CD4-positive, alpha-beta T cell treated with Interleukin-17A for 1 hour (primary cell): ENCODE results near the gene MYO1D.

Experiments
- DNase-seq: peaks from one replicate; pipeline ENCODE4 v3.0.0-alpha.2; 2020

The MYO1D gene

DNA sequence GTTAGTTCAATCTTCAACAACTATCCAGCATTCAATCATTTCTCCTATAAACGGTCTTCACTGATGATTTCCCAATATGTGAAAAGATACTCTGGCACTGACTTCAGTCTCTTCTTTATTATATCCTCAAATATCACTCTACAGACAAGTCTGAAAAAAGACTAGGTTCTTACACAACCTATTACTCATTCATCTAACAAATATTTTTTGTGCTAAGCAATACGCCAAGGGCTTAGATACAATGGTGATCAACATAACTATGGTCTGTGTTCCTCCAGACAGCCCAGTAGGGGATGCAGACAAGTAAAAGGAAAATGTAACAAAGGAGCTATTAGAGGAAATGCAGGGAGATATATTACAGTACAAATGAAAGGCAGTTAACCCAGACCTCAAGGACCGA, 63.9 kb downstream of the MYO1D start:
- DNase-seq, result no peak

DNA sequence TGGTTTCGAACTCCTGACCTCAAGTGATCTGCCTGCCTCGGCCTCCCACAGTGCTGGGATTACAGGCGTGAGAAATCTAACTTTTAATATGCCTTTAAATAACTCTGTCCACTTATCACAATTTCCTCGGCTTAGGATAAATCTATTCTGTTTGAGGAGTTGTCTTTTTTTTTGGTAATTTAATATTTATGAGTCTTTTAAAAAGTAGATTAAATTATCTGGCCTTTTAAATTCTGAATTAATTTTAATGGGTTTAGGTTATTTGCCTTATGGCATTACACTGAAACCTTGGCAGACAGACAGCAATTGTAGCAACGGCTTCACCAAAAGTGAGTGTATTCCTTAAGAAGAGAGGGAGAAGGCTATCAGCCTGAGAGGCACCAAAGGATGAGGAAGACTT, 66.2 kb downstream of the MYO1D start:
- no peak for DNase-seq

DNA sequence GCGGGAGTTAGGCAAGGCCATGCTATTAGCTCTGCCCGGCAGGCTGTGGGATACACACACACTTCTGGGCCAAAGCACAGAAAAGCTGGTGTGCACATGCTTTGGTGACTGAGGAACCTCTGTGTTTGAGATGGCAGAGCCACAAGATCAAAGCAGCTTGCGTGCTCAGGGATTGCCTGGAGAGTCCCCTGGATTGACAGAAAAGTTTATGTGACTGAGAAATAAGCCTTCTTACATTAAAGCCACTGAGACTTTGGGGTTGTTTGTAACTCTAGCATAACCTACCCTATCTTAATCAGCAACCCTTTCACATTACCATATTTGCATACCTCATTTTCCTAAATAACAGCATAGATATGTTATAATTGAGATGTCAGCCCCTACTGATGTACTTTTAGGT, 69.3 kb downstream of the MYO1D start:
- no peak for DNase-seq

DNA sequence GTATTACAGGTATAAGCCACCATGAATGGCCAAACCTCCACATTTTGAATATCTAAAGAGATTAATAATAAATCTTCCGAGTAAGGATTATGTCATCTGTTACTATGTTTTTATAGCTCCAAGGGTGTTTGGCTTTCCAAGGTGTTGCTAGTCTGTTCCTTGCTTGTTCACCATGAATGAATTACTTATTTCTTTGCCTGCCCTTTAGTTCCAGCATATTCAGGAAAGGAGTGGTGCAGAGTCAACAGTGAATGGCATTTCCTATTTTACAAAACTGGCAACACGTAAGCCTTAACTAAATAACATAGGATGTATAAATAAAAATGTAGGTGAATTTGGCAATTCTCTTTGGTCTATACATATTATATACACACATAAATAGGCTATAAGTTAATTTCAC, 70.3 kb downstream of the MYO1D start:
- DNase-seq, result no peak

DNA sequence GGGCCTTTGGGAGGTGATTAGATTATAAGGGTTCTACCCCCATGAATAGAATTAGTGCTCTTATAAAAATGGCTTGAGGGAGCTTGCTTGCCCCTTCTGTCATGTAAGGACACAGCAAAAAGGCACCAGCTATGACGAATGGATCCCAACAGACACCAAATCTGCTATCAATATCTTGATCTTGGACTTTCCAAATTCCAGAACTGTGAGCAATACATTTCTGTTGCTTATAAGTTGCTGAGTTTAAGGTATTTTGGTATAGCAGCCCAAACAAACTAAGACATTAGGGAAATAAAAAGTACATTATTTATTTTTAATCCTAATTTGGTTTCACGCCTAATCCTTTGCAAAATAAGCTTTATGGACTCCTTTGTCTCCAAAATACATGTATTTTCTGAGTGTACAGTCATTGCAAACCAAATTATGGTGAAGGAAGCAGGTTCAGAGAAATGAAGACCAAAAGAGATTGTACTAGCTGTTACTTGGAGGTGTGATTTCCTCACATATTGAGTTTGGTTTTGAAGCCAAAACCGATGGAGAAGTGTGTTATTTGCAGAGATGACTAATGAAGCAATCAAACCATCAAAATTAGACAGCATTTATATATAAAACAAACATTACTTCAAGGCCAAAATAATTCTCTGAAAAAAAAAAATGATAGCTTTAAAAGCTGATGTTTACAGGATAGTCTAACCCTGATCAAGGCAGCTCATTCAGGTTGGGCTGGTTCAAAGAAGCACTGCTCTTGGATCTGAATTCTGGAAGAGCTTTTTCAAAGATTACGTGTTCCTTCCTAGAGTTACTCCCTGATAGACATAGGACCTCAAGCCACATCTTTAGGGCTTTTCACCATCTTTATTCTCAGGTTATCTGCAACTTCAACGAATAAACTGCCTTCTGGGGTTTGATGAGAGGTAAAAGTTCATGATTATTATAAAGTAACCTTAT, 71.6 kb downstream of the MYO1D start:
- no peak for DNase-seq

DNA sequence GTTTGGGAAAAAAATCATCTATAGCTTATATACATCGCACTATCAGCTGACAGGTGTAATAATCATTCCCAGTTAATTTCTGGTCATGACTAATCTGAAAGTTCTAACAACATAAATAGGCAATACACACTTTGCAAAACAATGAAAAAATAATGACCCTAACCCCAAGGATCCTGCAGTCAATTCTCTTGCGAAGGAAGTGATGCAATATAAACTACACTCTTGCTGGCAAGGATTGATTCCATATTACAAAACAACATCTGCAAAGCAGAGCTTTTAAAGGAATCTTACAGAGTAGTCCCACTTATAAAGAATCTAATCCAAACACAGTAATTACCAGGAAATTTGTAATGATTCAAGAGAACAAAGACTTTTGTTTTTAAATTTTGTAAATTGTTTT, 73.4 kb downstream of the MYO1D start:
- no peak for DNase-seq

DNA sequence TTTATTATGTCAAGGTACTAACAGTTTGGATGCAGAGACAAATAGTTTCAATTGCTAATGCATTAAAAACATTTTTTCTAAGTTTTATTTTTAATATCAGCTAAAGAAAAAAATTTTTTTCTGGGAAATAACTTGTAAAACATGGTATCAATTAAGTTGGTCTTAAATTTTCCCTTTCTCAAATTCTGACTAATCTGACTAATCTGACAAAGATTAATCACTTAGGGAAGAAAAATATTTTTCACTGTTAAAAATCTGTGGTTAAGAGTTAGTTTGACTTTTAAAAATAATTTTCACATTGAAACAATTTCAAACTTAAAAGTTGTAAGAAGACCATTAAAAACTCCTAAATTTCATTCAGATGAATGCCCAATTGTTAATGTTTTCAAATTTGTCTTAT, 74.6 kb downstream of the MYO1D start:
- DNase-seq, result no peak

DNA sequence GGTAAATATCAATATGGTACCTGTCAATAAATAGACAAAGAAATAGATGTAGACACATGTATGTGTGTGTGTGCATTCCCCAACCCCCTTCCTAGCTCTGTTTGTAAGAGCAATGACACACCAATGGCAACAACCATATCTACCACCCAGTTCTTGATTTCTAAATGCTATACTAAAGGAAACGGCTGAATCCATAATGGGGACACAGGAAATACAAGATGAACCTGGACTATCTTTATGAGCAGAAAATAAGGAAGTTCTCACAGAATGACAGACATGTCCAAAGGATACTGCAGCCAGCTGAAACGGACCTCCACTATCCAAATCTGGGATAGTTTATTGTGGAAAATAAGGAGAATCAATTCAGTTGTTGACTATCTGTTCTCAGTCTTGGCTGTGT, 75.3 kb downstream of the MYO1D start:
- no peak for DNase-seq

DNA sequence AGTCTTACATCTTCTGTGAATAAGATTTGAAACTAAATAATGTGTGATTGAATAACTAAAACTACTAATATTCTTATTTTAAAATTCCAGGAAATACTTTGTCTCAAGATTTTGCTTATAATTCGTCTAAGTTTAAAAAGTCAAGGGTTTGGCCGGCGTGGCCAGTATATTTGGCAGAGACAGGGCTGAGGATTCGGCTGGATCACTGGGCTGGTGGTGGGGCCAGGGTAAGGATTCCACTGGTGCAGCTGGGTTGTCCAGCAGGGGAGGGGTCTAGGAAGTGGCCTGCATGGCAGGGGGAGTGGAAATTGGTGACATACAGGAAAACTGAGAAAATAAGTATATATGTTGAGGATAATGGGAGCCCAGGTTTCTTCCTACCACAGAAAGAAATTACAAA, 75.7 kb downstream of the MYO1D start:
- DNase-seq, result no peak

DNA sequence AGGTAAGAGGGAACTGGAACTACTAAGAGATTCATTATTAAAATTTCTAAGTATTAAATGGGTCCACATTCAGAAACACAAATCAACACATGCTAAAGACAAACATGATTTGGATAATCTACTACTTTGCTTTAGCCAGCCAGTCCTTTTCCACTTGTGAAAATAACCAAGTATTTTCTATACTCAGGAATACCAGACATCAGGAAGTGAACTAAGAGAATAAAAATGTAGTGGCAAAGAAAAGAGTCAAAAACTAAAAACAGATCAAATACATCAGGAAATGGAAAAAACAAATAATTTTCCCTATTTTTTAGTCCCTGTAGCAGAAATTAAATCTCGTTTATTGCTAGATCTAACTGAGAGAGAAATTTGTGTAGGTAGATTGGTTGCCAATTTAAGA, 78.0 kb downstream of the MYO1D start:
- no peak for DNase-seq

DNA sequence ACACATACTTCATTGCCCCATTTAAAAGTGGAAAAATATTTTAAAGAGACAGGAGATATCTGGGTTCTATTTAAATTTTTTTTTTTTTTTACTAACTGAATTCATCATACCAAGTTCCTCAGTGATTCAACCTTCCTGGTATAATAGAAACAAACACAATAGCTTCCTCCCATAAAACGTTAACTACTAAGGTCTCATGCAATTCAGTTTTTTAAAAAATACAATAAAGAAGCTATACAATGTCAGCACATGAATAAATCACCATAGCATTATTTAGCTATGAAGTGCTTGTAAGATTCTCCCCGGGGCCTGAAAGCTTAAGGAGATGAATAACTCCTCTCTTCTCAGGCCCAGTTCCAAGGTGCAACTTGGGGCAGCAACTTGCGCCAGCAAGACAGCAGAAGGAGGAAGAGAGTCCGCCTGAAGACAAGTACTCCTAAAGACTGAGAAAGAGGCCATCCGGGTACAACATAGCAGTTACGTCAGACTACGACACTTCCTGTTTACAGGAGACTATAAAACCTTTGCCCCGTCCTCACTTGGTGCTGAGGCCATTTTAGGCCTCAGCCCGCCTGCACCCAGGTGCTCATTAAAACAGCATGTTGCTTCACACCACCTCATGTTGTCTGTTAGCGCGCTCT, 81.5 kb downstream of the MYO1D start:
- no peak for DNase-seq

DNA sequence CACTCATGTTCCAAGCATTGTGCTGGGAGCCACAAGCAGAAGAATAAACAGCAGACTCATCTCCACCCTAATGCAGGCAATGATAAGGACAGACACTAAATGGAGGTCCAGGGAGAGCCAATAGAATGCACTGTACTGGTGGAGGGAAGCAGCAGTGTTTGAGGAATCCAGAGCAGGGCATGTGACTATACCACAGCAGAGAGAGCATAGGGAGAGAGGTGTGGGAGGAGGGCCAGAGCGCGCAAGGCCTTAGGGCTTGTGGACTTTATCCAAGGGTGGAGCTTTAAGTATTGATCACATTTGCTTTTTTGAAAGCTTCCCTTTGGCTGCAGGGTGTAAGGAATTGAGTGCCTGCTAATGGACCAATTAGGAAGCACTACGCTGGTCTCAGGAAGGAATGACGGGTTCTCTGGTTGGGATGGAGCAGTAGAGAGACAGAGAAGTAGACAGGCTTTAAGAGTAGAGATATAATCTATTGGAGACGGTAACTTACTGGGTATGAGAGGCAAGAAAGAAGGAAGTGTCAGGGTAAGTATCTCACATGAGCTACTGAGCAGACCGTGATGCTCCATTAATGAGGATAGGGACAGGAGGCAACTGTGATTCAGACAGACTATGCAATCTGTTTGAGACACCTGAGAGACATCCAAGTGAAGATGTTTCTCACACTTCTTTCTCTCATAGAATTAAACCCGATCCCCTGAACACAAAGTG, 82.2 kb downstream of the MYO1D start:
- no peak for DNase-seq

DNA sequence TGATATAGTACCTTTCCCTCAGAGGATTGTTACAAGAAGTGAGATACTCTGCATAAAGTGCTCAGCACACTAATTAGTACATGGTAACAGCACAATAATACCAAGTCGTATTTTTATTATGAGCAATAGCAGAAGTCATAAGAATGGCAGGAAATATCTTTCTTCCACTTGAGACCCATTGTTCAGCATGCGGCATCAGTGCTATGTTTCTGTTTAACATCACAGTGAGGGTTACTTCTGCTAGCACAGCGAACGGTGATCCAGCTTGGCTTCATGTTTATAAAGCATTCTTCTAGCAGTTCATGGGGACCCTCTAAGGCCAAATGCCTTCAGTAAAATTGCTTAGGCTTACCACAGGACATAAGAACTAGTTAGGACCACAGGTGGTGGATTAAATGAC, 83.1 kb downstream of the MYO1D start:
- no peak for DNase-seq

DNA sequence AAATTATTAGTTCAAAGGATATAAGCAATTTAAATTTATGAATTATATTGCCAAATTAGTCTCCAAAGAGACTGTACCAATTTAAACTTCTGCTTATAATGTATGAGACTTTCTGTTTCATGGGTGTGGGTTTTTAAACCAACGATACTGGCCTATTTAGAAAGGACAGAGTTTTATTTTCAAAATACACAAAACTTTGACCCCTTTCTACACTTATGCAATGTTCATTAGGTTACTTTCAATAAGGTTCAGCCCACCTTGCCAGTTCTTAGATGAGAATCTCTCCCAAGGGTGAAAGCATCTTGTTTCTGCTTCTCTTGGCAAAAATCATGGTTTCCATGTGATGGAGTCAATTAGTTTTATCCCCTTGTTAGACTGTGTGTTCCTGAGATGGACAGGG, 84.7 kb downstream of the MYO1D start:
- no peak for DNase-seq

DNA sequence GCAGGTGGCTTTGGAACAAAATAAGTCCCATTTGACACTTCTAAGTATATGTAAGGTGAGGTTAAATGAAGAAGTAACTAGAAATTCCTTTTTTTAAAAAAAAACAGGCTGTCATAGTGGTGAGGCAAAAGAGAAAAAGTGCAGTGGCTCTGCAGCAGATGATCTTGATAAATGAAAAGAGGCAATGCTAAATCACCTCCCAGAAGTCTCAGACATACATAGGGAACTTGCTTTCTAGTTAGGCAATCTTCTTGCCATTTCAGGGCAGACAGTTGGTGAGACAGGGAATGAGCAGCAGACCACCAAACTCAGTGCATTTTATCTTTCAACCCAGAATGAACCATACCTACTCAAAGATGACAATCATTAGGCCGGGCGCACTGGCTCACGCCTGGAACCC, 90.8 kb downstream of the MYO1D start:
- no peak for DNase-seq

DNA sequence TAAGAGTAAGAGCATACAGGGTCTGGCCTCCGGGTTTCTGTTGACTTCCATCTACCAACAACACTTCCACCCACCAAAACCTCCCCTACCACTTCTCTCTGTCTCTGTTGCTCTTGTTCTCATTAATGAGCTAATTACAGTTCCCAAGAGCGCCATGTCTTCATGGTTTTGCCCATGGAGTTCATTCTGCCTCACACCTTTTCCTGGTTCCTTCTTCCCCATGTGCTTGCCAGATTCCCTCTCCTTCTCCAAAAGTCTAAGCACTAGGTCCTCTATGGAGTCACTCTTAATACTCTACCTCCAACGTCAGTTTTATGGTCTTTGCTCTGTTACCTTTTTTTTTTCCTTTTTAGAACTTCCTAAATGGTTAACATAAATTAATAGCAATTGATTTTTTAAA, 92.8 kb downstream of the MYO1D start:
- no peak for DNase-seq

DNA sequence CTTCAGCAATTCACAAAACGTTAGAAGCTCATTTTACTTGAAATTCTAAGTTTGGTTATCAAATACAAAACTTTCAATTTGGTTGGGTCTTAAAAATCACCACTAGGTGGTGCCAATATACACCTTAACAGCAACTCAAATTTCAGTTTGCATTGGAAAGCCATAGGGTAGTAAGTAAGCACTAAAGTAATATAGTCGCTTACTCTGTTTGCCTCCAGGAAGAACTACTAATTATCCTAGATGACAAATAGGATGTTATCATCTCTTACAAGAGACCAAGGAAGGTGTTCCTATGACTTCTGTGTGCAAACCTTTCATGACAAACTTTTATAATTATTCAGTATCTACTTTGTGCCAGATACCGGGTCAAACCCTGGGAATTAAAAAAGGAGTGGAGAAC, 93.3 kb downstream of the MYO1D start:
- DNase-seq, result peak; percentile 65

DNA sequence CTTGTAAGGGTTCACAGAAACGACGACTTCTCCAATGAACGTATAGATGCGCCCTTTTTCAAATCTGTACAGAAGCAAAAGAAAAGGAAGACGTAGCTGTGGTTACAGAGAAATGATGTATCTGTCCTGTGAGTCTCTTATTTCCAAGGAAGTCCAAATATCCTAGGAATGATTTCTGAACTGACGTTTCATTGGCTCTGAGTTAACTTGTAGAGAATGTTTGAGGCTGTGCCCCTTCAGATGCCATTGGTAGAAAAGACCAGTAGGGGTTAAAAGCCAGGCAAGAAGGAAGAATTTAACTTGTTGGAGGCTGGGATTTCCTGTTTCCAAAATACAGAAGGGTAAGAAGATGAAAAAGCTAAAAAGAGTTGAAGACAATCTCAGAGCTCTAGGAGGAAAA, 96.2 kb downstream of the MYO1D start:
- no peak for DNase-seq

DNA sequence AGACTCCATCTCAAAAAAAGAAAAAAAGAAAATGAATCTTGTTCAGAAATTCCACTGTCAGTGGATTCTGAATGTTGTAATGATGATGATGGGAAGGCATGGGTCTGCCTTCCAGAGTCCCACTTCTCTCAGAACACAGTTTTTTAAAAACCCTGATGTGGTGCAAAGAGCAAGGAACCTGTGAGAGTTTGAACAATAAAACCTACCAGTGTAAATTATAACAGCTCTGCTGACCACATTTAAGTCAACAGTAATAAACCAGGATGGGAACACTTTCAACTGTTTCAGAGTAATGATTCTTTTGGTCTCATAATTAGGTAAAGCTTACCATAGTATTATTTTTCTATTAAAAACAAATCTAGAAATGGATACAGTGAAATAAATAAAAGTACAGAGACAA, 99.0 kb downstream of the MYO1D start:
- DNase-seq, result no peak

DNA sequence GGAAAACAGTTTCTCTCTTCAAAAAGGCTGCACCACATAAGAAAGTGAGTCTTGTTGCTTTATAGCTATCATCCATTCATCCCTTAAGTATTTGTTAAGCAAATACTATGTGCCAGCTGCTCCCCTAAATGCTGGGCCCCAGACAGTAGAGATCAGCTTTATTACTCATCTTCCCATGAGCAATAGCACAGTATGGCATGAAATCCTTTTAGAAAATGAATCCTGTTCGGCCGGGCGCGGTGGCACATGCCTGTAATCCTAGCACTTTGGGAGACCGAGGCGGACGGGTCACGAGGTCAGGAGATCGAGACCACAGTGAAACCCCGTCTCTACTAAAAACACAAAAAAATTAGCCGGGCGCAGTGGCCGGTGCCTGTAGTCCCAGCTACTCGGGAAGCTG, 99.5 kb downstream of the MYO1D start:
- no peak for DNase-seq

DNA sequence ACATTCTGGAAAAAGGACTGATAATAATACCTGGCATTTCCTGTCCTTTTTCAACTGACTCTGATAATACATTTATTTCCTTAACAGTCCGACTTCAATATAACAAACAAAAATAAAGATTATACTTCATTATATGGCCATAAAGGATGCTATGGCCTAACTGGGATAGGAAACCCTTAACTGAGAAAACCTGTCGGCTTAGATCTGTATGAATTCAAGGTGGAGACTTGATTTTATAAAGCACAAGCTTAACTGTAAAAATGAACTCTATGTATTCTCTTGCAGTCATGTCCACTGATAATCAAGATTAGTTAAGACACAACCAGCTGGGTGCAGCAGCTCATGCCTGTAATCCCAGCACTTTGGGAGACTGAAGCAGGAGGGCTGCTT, 102.2 kb downstream of the MYO1D start:
- DNase-seq, result no peak

DNA sequence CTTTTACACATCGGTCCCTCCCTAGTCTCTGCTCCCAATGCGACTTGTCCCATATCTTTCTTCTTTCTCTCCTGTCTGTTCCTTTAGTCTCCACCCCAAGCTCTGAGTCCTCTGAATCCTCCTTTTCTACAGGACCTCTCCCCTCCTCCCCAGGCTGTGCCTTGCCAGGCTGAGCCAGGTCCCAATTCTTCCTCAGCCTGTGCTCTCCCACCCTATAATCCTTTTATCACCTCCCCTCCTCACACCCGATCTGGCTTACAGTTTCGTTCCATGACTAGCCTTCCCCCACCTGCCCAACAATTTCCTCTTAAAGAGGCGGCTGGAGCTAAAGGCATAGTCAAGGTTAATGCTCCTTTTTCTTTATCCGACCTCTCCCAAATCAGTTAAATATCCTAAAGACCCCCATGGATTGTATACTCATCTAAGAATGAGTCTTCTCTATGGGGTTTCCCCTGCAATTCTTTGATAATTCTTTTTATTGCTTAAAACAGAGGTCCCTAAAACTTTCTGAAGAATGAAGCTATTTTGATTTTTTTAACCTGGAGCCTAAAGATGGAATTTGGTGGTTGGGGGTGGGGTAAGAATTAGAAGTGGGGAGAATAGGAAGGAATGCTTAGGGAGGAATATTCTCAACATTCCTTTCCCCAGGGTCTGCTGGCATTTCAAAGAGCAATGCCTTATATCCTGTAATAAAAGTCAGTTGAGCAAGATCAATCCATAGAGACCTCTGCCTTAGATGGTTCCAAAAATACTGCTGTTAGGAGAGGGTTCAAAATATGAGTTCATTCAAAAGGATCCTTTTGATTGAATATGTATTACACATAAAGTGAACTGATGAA, 102.8 kb downstream of the MYO1D start:
- DNase-seq, result no peak

DNA sequence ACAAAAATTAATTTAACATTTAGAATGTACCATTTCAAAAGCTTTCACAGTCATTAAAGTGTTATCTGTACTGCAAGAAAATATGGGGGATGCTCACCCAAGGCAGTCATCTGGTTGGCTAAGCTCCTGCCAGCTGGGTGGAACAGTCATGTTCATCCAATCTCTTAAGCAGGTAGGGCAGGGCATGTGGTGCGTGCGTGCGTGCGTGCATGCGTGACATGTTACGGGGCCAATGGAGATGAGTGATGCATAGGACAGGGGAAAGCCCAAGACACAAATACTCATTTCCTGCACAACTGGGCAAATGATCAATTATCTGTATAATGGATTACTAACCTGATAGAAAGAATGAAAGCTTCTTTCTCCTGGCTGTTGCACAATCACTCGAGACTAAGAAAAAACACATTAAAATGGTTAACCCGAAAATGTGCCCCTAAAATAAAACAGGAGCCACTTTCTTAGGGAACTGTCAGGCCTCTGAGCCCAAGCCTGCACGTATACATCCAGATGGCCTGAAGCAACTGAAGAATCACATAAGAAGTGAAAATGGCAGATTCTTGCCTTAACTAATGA, 104.4 kb downstream of the MYO1D start:
- DNase-seq, result no peak
